GM18867 (cell line): ENCODE results near the gene RPL32.
"Not testable (repeated sequence)": the region's sequence is repeated elsewhere in the genome, so short reads cannot be mapped to it uniquely, and the experiment has no call there.

Experiments
- ATAC-seq: cut with Tn5 transposase; IDR thresholded peaks from one replicate; pipeline ENCODE4 v1.9.1; 2021; ENCODE audit warnings: mild to moderate bottlenecking, moderate library complexity; ENCODE audit not compliant: unreplicated experiment

RPL32 gene

GRCh38 chr3:12868039-12869034, 27.0 kb upstream of the RPL32 start:
- peak; percentile 60 for ATAC-seq

DNA sequence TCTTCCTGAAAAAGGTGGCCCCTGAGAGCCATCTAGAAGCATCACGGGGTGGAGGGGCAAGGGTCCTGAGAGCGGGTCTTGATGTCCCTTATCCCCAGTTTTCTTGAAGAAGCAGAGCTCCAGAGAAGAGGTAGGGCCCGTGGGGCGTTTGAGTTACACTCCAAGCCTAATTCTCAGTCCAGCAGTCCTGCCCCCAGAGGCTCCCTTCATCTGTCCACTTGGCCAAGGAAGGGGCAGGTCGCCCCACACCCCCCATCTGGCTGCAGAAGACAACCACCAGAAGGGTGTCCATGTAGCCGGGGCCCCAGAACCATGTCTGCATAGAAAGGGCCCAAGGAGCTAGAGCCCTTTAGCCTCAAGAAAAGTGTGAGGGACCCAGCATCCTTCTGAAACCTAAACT, 25.5 kb upstream of the RPL32 start:
- ATAC-seq = no peak

DNA sequence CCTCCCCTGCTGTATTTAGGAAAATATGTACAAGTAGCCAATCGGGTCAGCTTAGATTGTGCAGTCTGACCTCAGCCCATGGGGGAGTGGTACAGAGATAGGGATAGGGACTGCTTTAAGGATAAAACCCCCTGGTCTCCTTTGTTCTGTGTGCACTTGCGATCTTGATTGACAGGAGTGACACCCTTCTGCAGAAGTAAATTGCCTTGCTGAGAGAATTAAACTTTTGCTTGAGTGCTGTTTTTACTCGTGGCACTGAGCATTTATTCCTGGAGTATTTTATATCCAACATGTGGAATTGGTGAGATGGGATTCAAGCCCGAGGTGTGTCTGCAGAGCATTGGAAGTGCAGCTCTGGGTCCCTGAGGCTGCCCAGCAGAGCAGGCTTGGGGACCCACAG, 23.9 kb upstream of the RPL32 start:
- no peak for ATAC-seq

DNA sequence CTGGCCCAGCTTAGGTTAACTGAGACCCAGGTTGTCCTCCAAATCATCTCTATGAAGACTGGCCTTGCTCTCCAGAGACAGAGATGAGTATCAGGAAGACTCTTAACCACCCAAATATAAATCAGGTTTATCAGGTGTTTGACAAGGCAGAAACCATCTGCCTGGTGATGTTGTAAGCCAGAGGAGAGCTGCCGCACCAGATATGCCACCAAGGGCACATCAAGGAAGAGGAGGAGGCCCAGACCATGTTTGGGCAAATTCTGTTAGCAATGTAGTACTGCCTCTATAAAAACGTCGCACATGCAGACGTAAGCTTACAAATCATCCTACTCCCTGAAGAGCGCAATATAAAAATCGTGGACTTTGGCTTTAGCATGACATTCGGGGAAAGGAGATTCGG, 21.0 kb upstream of the RPL32 start:
- ATAC-seq = no peak

GRCh38 chr3:12861611-12862010, 20.2 kb upstream of the RPL32 start:
- ATAC-seq = no peak

- no peak for ATAC-seq
Observed at GRCh38 chr3:12859840-12860239, 18.5 kb upstream of the RPL32 start.

GRCh38 chr3:12856626-12857025, 15.3 kb upstream of the RPL32 start:
- ATAC-seq = no peak

DNA sequence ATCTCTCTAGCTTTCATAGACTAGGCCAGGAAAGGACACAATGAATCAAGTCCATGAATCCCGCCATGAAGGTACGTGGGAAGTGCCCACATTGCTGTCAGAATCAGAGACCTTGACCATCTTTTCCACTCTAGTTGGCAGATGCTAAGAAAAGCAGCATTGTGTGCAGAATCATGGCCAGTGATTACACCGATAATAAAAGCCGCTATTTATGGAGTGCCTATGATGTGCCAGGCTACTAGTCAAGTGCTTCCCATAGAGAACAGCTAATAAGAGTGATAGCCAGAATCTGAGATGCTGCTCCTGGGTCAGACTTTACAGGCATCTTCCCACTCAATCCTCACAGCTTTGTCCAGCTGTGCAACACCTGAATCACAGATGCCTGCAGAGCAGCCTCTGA, 13.2 kb upstream of the RPL32 start:
- ATAC-seq = no peak

- not testable (repeated sequence) for ATAC-seq
Observed at GRCh38 chr3:12853847-12854246, 12.5 kb upstream of the RPL32 start.

DNA sequence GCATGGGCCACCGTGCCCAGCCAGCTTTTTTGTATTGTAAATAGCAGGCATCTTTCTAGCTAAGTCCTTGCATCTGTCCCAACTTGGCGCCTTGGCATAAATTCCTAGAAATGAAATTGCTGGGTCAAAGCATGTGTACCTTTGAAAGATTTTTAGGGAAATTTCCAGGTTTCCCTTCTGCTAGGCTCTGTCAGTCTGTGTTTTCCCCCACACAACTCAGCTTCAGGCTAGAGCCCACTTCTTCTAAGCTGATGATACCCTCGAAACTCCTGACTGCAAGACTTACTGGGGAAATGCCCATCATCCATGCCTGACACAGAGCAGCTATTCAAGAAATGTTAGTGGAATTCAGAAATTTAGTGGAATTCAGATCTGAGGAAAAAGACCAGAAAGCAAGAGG, 10.8 kb upstream of the RPL32 start:
- ATAC-seq = no peak

GRCh38 chr3:12845811-12846210, 4.4 kb upstream of the RPL32 start:
- no peak for ATAC-seq

DNA sequence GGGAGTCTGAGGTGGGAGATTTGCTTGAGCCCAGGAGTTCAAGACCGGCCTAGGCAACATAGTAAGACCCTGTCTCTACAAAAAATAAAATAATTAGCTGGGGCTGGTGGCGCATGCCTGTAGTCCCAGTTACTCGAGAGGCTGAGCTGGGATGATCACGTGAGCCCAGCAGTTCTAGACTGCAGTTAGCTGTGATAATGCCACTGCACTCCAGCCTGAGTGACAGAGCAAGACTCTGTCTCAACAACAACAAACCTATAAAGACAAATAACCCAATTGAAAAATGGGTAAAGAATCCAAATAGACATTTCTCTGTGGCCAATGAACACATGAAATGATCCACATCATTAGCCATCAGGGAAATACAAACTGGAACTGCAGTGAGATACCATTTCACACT, 1.1 kb upstream of the RPL32 start:
- no peak for ATAC-seq

- ATAC-seq = peak; percentile 6
Observed at GRCh38 chr3:12841970-12842328, 584 bp upstream of the RPL32 start.

GRCh38 chr3:12840591-12841148, 695 bp downstream of the RPL32 start:
- ATAC-seq = peak; percentile 26

DNA sequence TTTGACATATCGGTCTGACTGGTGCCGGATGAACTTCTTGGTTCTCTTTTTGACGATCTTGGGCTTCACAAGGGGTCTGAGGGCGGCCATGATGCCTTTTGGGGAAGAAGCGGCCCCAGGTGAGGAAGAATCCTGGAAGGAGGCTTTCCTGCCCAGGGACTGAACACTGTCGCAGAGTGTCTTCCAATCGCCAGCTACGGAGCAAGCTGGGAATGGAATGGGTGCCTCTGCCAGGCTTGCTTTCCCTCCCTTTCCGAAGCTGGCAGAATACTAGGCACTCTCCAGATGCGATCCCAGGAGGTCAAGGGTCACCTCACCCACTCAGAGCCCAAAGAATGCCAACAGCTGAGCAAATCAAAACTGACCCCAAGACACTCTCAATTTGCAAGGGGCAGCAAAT, 1.2 kb downstream of the RPL32 start:
- not testable (repeated sequence) for ATAC-seq

GRCh38 chr3:12839156-12839946, 2.0 kb downstream of the RPL32 start:
- ATAC-seq = no peak

DNA sequence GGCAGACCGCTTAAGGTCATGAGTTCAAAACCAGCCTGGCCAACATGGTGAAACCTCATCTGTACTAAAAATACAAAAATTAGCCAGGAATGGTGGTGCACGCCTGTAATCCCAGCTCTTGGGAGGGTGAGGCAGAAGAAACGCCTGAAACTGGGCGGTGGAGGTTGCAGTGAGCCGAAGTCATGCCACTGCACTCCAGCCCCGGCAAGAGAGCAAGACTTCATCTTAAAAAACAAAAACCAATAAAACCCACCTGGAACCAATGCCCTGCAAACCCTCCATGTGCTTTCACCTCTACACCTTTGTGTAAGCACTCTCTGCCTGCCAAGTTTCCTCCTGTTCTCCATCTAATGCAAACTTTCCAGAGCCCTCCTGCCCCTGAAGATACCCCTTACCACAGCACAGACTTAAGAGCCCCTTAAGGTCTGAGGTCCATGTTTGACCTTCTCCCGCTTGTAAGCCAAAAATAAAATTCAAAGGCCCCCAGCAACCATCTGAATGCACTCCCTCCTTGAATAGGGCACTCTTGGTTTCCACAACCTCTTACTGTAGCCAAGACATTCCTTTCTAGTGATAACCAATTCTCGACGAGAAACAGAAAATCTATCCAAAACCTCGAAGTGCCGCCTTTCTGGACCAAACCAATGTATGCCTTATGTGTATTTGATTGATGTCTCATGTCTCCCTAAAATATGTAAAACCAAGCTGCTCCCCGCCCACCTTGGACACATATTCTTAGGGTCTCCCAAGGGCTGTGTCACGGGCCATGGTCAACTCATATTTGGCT, 3.0 kb downstream of the RPL32 start:
- no peak for ATAC-seq

- ATAC-seq = no peak
Observed at GRCh38 chr3:12837295-12837986, 3.9 kb downstream of the RPL32 start.

- no peak for ATAC-seq
Observed at GRCh38 chr3:12835052-12835665, 6.2 kb downstream of the RPL32 start.
